SU-DHL-6 (cell line): ENCODE data around the gene UBE2J2.

Source experiments
- EZH2phosphoT487 ChIP-seq: fragments of 200-600 bp; sonication (generic), shearing (Covaris generic); conservative IDR thresholded peaks from 2 replicates; pipeline ENCODE4 v1.6.1; 2018; ENCODE audit warnings: mild to moderate bottlenecking, antibody characterized with exemption, low read length, moderate library complexity, mixed read lengths
- TF ChIP-seq, protein P1 (sequence below): fragments of 200-600 bp; sonication (generic); IDR thresholded peaks from one replicate; pipeline ENCODE4 v1.5.1; 2017; ENCODE audit warnings: antibody characterized with exemption, mild to moderate bottlenecking, low read length, moderate library complexity; ENCODE audit not compliant: insufficient read depth, poor library complexity, severe bottlenecking

- TF ChIP-seq EZH2phosphoT487 = no peak
- TF ChIP-seq, protein P1, sequence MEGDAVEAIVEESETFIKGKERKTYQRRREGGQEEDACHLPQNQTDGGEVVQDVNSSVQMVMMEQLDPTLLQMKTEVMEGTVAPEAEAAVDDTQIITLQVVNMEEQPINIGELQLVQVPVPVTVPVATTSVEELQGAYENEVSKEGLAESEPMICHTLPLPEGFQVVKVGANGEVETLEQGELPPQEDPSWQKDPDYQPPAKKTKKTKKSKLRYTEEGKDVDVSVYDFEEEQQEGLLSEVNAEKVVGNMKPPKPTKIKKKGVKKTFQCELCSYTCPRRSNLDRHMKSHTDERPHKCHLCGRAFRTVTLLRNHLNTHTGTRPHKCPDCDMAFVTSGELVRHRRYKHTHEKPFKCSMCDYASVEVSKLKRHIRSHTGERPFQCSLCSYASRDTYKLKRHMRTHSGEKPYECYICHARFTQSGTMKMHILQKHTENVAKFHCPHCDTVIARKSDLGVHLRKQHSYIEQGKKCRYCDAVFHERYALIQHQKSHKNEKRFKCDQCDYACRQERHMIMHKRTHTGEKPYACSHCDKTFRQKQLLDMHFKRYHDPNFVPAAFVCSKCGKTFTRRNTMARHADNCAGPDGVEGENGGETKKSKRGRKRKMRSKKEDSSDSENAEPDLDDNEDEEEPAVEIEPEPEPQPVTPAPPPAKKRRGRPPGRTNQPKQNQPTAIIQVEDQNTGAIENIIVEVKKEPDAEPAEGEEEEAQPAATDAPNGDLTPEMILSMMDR = no peak
Measured at GRCh38 chr1:1259951-1260600, 13.6 kb downstream of the UBE2J2 start.
